ENCODE data around the gene IGF1R. TPM values are rescaled to one million over a fixed set of nuclear protein-coding genes. Genes with fewer than 3 reads are reported as not detected.
"Not testable (repeated sequence)": the region's sequence is repeated elsewhere in the genome, so short reads cannot be mapped to it uniquely, and the experiment has no call there.

Gene IGF1R
- total RNA-seq, 1 experiment from 2014 or later: 71.3 TPM

DNA sequence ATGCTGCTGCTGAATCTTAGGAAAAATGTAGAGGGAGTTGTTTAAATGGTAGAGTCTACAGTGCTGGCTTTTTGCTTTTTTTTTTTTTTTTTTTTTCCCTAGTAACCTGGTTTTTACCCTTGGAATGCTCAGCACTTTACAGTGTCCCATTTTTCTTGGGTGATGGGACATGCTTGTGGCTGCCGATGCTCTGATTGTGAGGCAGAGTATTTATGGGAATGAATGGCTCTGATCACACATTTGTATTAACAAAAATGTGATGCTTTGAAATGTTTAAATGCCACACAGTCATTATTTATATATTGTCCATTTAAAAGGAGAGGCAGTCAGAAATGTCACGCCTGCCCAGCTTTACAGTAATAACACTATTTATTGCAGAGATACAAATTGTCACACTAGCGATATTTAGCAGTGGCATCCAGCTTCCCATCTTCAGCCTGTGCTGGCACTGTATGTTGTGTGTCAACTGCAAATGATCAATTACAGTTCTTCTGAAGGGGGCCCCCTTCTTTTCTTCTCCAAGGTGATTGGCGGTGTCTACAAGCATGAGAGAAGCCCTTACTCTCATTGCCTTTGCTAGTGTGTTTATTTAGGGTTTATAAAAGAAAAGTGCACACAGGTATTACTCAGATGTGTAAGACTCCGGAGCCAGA is 30.9 kb upstream of the IGF1R start:
- Histone ChIP-seq H4K20me1 (ENCODE audit: insufficient read depth) (no peaks in the 10 kb centered on the region), H3K9me3 (ENCODE audit: insufficient read depth, low read depth) (no peaks in the 10 kb centered on the region), H3K27ac (no peak overlapping the region), H3K36me3 (ENCODE audit: low read depth) (no peaks in the 10 kb centered on the region), H3F3A (ENCODE audit: insufficient read depth, low read depth) (no peaks in the 10 kb centered on the region), H3K79me2 (ENCODE audit: low read depth) (no peaks in the 10 kb centered on the region), H3K4me1 (replicated peaks; ENCODE audit: insufficient read depth) (no peaks in the 10 kb centered on the region), H3K9me2 (ENCODE audit: insufficient read depth) (no peaks in the 10 kb centered on the region), H3K27me3 (ENCODE audit: insufficient read depth, low read depth) (no peaks in the 10 kb centered on the region), H2AFZ (no peak overlapping the region), H3K4me2 (no peak overlapping the region), H3K4me3 (no peak overlapping the region)
- CTCF ChIA-PET: no interaction called here
- intact Hi-C loops (cut with micrococcal nuclease; ENCODE audit: unreplicated experiment): no loop called here
- TF ChIP-seq EZH2 (IDR thresholded peaks at IDR 0.05; ENCODE audit: low read depth): no peak
- TF ChIP-seq, protein P1, sequence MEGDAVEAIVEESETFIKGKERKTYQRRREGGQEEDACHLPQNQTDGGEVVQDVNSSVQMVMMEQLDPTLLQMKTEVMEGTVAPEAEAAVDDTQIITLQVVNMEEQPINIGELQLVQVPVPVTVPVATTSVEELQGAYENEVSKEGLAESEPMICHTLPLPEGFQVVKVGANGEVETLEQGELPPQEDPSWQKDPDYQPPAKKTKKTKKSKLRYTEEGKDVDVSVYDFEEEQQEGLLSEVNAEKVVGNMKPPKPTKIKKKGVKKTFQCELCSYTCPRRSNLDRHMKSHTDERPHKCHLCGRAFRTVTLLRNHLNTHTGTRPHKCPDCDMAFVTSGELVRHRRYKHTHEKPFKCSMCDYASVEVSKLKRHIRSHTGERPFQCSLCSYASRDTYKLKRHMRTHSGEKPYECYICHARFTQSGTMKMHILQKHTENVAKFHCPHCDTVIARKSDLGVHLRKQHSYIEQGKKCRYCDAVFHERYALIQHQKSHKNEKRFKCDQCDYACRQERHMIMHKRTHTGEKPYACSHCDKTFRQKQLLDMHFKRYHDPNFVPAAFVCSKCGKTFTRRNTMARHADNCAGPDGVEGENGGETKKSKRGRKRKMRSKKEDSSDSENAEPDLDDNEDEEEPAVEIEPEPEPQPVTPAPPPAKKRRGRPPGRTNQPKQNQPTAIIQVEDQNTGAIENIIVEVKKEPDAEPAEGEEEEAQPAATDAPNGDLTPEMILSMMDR (conservative IDR thresholded peaks at IDR 0.05): no peak
- DNase-seq: no peak
- POLR2A ChIA-PET (ENCODE audit: unreplicated experiment): no interaction called here
- no TSS peak for BruUV-seq (replicated peaks)

DNA sequence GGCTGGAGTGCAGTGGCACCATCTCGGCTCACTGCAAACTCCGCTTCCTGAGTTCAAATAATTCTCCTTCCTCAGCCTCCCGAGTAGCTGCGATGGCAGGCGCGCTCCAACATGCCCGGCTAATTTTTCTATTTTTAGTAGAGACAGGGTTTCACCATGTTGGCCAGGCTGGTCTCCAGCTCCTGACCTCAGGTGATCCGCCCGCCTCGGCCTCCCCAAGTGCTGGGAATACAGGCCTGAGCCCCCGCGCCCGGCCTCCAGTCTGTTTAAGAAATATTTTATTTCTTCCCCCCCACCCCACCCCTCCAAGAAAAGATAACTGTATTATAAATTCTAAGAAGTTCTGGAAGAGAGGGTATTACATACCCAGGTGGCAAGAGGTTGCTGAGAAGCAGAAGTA is 29.8 kb upstream of the IGF1R start:
- H3K9me2 ChIP-seq (ENCODE audit: insufficient read depth); BruUV-seq (replicated peaks); H3K79me2 ChIP-seq (ENCODE audit: low read depth); DNase-seq; POLR2A ChIA-PET (ENCODE audit: unreplicated experiment); intact Hi-C loops (cut with micrococcal nuclease; ENCODE audit: unreplicated experiment); H3K4me1 ChIP-seq (replicated peaks; ENCODE audit: insufficient read depth); H4K20me1 ChIP-seq (ENCODE audit: insufficient read depth); H3K4me3 ChIP-seq; CTCF ChIA-PET; H3K4me2 ChIP-seq; H3K9me3 ChIP-seq (ENCODE audit: insufficient read depth, low read depth); H3K27me3 ChIP-seq (ENCODE audit: insufficient read depth, low read depth); H2AFZ ChIP-seq; H3K36me3 ChIP-seq (ENCODE audit: low read depth); H3K27ac ChIP-seq; H3F3A ChIP-seq (ENCODE audit: insufficient read depth, low read depth): not testable (repeated sequence)

DNA sequence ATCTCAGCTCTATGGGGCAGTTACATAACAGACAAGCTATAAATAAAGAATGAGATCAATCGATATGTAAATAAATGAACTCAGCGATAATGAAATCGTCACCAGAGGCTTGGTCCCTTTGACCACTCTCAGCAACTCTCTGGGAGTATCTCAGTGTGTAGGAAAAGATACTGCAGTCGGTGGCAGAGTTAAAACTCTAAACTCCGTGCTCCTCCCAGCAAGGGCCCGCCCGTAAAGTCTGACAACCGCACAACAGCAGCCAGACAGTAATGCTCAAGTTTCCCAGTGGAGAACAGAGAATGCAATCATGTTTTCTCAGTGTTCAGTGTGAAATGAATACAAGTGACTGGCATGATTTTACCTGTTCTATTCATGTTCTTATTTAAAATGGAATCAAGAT is 28.3 kb upstream of the IGF1R start:
- POLR2A ChIA-PET (ENCODE audit: unreplicated experiment): interaction anchor here (0.7 kb wide), 1 partner anchor 58 kb away, joined by 4 read pairs; no protein-coding TSS in a partner anchor
- H3K79me2 ChIP-seq (ENCODE audit: low read depth): no peaks in the 10 kb centered on the region
- no peaks in the 10 kb centered on the region for H3F3A ChIP-seq (ENCODE audit: insufficient read depth, low read depth)
- H3K4me1 ChIP-seq (replicated peaks; ENCODE audit: insufficient read depth): no peaks in the 10 kb centered on the region
- no peak overlapping the region for H3K27ac ChIP-seq
- no TSS peak for BruUV-seq (replicated peaks)
- no peak for DNase-seq
- H3K36me3 ChIP-seq (ENCODE audit: low read depth): no peaks in the 10 kb centered on the region
- no peak overlapping the region for H2AFZ ChIP-seq
- no peaks in the 10 kb centered on the region for H3K9me2 ChIP-seq (ENCODE audit: insufficient read depth)
- no peaks in the 10 kb centered on the region for H4K20me1 ChIP-seq (ENCODE audit: insufficient read depth)
- no peaks in the 10 kb centered on the region for H3K9me3 ChIP-seq (ENCODE audit: insufficient read depth, low read depth)
- no peak overlapping the region for H3K4me3 ChIP-seq
- H3K27me3 ChIP-seq (ENCODE audit: insufficient read depth, low read depth): no peaks in the 10 kb centered on the region
- intact Hi-C loops (cut with micrococcal nuclease; ENCODE audit: unreplicated experiment): no loop called here
- CTCF ChIA-PET: no interaction called here
- H3K4me2 ChIP-seq: no peak overlapping the region
- TF ChIP-seq, protein P1 (conservative IDR thresholded peaks at IDR 0.05): no peak
- no peak for TF ChIP-seq EZH2 (IDR thresholded peaks at IDR 0.05; ENCODE audit: low read depth)

DNA sequence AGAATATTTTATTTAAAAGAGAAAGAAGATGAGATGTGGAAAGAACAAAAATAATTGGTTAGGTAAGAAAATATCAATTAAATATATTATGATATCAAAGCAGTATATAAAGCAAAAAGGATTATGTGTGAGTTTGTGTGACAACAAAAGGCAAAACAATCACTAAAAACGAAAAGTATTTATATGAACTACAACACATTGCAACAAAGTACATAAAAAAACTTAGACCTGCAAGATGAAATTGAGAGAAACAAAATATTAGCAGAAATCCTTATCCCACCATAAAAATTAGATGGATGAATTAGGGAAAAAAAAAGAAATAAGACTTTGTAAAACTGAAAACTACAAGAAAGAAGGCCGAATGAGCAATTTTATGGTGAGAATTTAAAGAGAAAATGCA is 27.3 kb upstream of the IGF1R start:
- POLR2A ChIA-PET (ENCODE audit: unreplicated experiment): no interaction called here
- Histone ChIP-seq H3F3A (ENCODE audit: insufficient read depth, low read depth) (no peaks in the 10 kb centered on the region), H2AFZ (no peak overlapping the region), H3K4me3 (no peak overlapping the region), H3K27ac (no peak overlapping the region), H3K27me3 (ENCODE audit: insufficient read depth, low read depth) (no peaks in the 10 kb centered on the region), H3K4me1 (replicated peaks; ENCODE audit: insufficient read depth) (no peaks in the 10 kb centered on the region), H3K79me2 (ENCODE audit: low read depth) (no peaks in the 10 kb centered on the region), H3K9me3 (ENCODE audit: insufficient read depth, low read depth) (no peaks in the 10 kb centered on the region), H4K20me1 (ENCODE audit: insufficient read depth) (no peaks in the 10 kb centered on the region), H3K36me3 (ENCODE audit: low read depth) (no peaks in the 10 kb centered on the region), H3K4me2 (no peak overlapping the region), H3K9me2 (ENCODE audit: insufficient read depth) (no peaks in the 10 kb centered on the region)
- no peak for TF ChIP-seq EZH2 (IDR thresholded peaks at IDR 0.05; ENCODE audit: low read depth)
- TF ChIP-seq, protein P1 (conservative IDR thresholded peaks at IDR 0.05): no peak
- BruUV-seq (replicated peaks): no TSS peak
- CTCF ChIA-PET: no interaction called here
- intact Hi-C loops (cut with micrococcal nuclease; ENCODE audit: unreplicated experiment): no loop called here
- no peak for DNase-seq
